Activated T-helper 17 cell treated with anti-CD3 and anti-CD28 coated beads, Interleukin-2, amount 50 U/mL, for 72 hours (primary cell): ENCODE measurements around the gene SLC6A5. TPM values are rescaled to one million over a fixed set of nuclear protein-coding genes. Genes with fewer than 3 reads are reported as not detected.

Experiments
- total RNA-seq, 2 donors: library from RNA; stranded (reverse); gene quantifications; one replicate each; pipeline ENCODE4 v1.2.3, GENCODE V29; 2022

SLC6A5 gene
- total RNA-seq, 2 donors from 2014 or later, result not detected

Other genes starting within 250 kb of the SLC6A5 start
- gene HTATIP2, start 235.9 kb upstream of the SLC6A5 start, total RNA-seq, result 10 to 100 TPM; 64.9 to 76.5 TPM
- gene PRMT3, start 211.9 kb upstream of the SLC6A5 start, total RNA-seq, result 10 to 100 TPM; 21.4 to 42.0 TPM
- gene NELL1, start 70.0 kb downstream of the SLC6A5 start, total RNA-seq, result not detected